Measurements from ENCODE around the gene KLKB1.

GRCh38 chr4:186300659-186301390, 73.5 kb downstream of the KLKB1 start:
- TF ChIP-seq, protein P1, sequence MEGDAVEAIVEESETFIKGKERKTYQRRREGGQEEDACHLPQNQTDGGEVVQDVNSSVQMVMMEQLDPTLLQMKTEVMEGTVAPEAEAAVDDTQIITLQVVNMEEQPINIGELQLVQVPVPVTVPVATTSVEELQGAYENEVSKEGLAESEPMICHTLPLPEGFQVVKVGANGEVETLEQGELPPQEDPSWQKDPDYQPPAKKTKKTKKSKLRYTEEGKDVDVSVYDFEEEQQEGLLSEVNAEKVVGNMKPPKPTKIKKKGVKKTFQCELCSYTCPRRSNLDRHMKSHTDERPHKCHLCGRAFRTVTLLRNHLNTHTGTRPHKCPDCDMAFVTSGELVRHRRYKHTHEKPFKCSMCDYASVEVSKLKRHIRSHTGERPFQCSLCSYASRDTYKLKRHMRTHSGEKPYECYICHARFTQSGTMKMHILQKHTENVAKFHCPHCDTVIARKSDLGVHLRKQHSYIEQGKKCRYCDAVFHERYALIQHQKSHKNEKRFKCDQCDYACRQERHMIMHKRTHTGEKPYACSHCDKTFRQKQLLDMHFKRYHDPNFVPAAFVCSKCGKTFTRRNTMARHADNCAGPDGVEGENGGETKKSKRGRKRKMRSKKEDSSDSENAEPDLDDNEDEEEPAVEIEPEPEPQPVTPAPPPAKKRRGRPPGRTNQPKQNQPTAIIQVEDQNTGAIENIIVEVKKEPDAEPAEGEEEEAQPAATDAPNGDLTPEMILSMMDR (IDR thresholded peaks at IDR 0.05; ENCODE audit: insufficient read depth, low read depth, low read length): no peak
- no peak for TF ChIP-seq EZH2 (IDR thresholded peaks at IDR 0.05; ENCODE audit: insufficient read depth, low read length)

Data from astrocyte (in vitro differentiated cells and primary cell).